H9 (cell line): Measurements from ENCODE around the gene C1QL1. TPM values are rescaled to one million over a fixed set of nuclear protein-coding genes. Genes with fewer than 3 reads are reported as not detected.

Experiments
- DNase-seq: peaks from one replicate; pipeline ENCODE4 v3.0.0-alpha.2; 2017
- H2AFZ ChIP-seq: one replicate; pipeline ENCODE4 v1.6.1; 2013; ENCODE audit warnings: mild to moderate bottlenecking, low read length, control low read depth, moderate library complexity
- H2AK5ac ChIP-seq: 2 replicates; pipeline ENCODE4 v1.6.1; 2013; ENCODE audit warnings: low read length, control low read depth, mixed read lengths; ENCODE audit not compliant: insufficient read length
- H2BK120ac ChIP-seq: one replicate; pipeline ENCODE4 v1.6.1; 2013; ENCODE audit warnings: low read depth, mild to moderate bottlenecking, low read length, control low read depth, inconsistent platforms; ENCODE audit not compliant: poor library complexity, severe bottlenecking
- H2BK12ac ChIP-seq: 2 replicates; pipeline ENCODE4 v1.6.1; 2013; ENCODE audit warnings: low read length, control low read depth, mixed read lengths, low read depth; ENCODE audit not compliant: insufficient read length
- H2BK15ac ChIP-seq: 2 replicates; pipeline ENCODE4 v1.6.1; 2013; ENCODE audit warnings: low read depth, low read length, control low read depth
- H2BK20ac ChIP-seq: one replicate; pipeline ENCODE4 v1.6.1; 2013; ENCODE audit warnings: low read depth, mild to moderate bottlenecking, low read length, control low read depth, inconsistent platforms; ENCODE audit not compliant: poor library complexity, severe bottlenecking
- H2BK5ac ChIP-seq: 2 replicates; pipeline ENCODE4 v1.6.1; 2013; ENCODE audit warnings: low read length, control low read depth, mixed read lengths; ENCODE audit not compliant: insufficient read length
- H3K14ac ChIP-seq: 2 replicates; pipeline ENCODE4 v1.6.1; 2013; ENCODE audit warnings: low read length, control low read depth; ENCODE audit not compliant: insufficient read depth
- H3K18ac ChIP-seq: 2 replicates; pipeline ENCODE4 v1.6.1; 2013; ENCODE audit warnings: low read depth, mild to moderate bottlenecking, mixed read lengths, low read length, control low read depth; ENCODE audit not compliant: insufficient read length
- H3K23ac ChIP-seq: 2 replicates; pipeline ENCODE4 v1.6.1; 2013; ENCODE audit warnings: low read length, control low read depth, mixed read lengths, low read depth; ENCODE audit not compliant: insufficient read length
- H3K23me2 ChIP-seq: 2 replicates; pipeline ENCODE4 v1.6.1; 2013; ENCODE audit warnings: low read depth, mild to moderate bottlenecking, mixed read lengths, low read length, control low read depth; ENCODE audit not compliant: insufficient read length, poor library complexity, severe bottlenecking
- H3K27ac ChIP-seq: 2 replicates; pipeline ENCODE4 v1.5.1; 2013; ENCODE audit warnings: low read length, control low read depth, mixed read lengths, low read depth; ENCODE audit not compliant: insufficient read length
- H3K27me3 ChIP-seq: 2 replicates; pipeline ENCODE4 v1.6.1; 2013; ENCODE audit warnings: low read length, control low read depth, inconsistent platforms; ENCODE audit not compliant: insufficient read depth
- H3K4ac ChIP-seq: 2 replicates; pipeline ENCODE4 v1.6.1; 2013; ENCODE audit warnings: low read depth, mild to moderate bottlenecking, control low read depth, inconsistent platforms, low read length, moderate library complexity
- H3K4me1 ChIP-seq: 2 replicates; pipeline ENCODE4 v1.6.1; 2013; ENCODE audit warnings: low read length, control low read depth, inconsistent platforms; ENCODE audit not compliant: insufficient read depth
- H3K4me2 ChIP-seq: 2 replicates; pipeline ENCODE4 v1.6.1; 2013; ENCODE audit warnings: low read length, control low read depth, mixed read lengths; ENCODE audit not compliant: insufficient read length, insufficient read depth
- H3K56ac ChIP-seq: 2 replicates; pipeline ENCODE4 v1.6.1; 2013; ENCODE audit warnings: low read depth, mild to moderate bottlenecking, mixed read lengths, low read length, control low read depth; ENCODE audit not compliant: insufficient read length
- H3K79me1 ChIP-seq: 2 replicates; pipeline ENCODE4 v1.6.1; 2013; ENCODE audit warnings: low read depth, mild to moderate bottlenecking, moderate library complexity, low read length, control low read depth, inconsistent platforms; ENCODE audit not compliant: insufficient read depth, poor library complexity, severe bottlenecking
- H3K79me2 ChIP-seq: 2 replicates; pipeline ENCODE4 v1.6.1; 2013; ENCODE audit warnings: low read length, control low read depth, inconsistent platforms; ENCODE audit not compliant: insufficient read depth
- H3K9ac ChIP-seq: 2 replicates; pipeline ENCODE4 v1.6.1; 2013; ENCODE audit warnings: low read length, control low read depth, mixed read lengths; ENCODE audit not compliant: insufficient read length; ENCODE audit errors: extremely low read depth
- H3K9me3 ChIP-seq: one replicate; pipeline ENCODE4 v1.6.1; 2013; ENCODE audit warnings: low read depth, low read length, inconsistent platforms; ENCODE audit not compliant: control insufficient read depth
- H3T11ph ChIP-seq: one replicate; pipeline ENCODE4 v1.6.1; 2013; ENCODE audit warnings: mild to moderate bottlenecking, low read length, control low read depth, inconsistent platforms
- H4K20me1 ChIP-seq: one replicate; pipeline ENCODE4 v1.6.1; 2013; ENCODE audit not compliant: control insufficient read depth, insufficient read length, insufficient read depth
- H4K5ac ChIP-seq: 2 replicates; pipeline ENCODE4 v1.6.1; 2013; ENCODE audit warnings: low read depth, mild to moderate bottlenecking, mixed read lengths, low read length, control low read depth; ENCODE audit not compliant: insufficient read length
- H4K8ac ChIP-seq: replicated peaks from 2 replicates; pipeline ENCODE4 v1.6.1; 2013; ENCODE audit warnings: low read length, control low read depth, mixed read lengths, low read depth; ENCODE audit not compliant: insufficient read length
- H4K91ac ChIP-seq: 2 replicates; pipeline ENCODE4 v1.6.1; 2013; ENCODE audit warnings: low read depth, mild to moderate bottlenecking, moderate library complexity, mixed read lengths, low read length, control low read depth; ENCODE audit not compliant: insufficient read length
- H3K27ac Mint-ChIP-seq, 3 experiments: 2 replicates in 2 of 3; 3 replicates in 1 of 3; pipeline ENCODE4 v1.8.0; 2020 to 2021; ENCODE audit warnings: mixed read lengths in 3 of 3, mild to moderate bottlenecking in 1 of 3, moderate library complexity in 1 of 3
- H3K27me3 Mint-ChIP-seq: 2 replicates; pipeline ENCODE4 v1.8.0; 2021; ENCODE audit warnings: low read depth, mild to moderate bottlenecking, moderate library complexity, mixed read lengths
- H3K36me3 Mint-ChIP-seq, 3 experiments: 2 replicates in 2 of 3; 3 replicates in 1 of 3; pipeline ENCODE4 v1.8.0; 2020 to 2021; ENCODE audit warnings: low read depth in 3 of 3, mixed read lengths in 3 of 3; ENCODE audit not compliant: insufficient read depth in 1 of 3
- H3K4me1 Mint-ChIP-seq, 2 experiments: 2 replicates each; pipeline ENCODE4 v1.8.0; 2020; ENCODE audit warnings: mixed read lengths in 2 of 2
- H3K4me3 Mint-ChIP-seq, 2 experiments: 2 replicates in 1 of 2; 3 replicates in 1 of 2; pipeline ENCODE4 v1.8.0; 2020 to 2021; ENCODE audit warnings: mild to moderate bottlenecking in 2 of 2, mixed read lengths in 2 of 2, moderate library complexity in 1 of 2
- H3K9me3 Mint-ChIP-seq, 2 experiments: 2 replicates in 1 of 2; 3 replicates in 1 of 2; pipeline ENCODE4 v1.8.0; 2020; ENCODE audit warnings: mild to moderate bottlenecking in 2 of 2, mixed read lengths in 2 of 2, moderate library complexity in 1 of 2
- WGBS: extraction: QIAGEN DNeasy Blood & Tissue Kit; methylation state at CpG from one replicate; pipeline ENCODE4 v1.1.7; 2013; ENCODE audit warnings: missing lambda C conversion rate, low lambda C conversion rate, mixed read lengths; ENCODE audit not compliant: insufficient read length; ENCODE audit errors: extremely low coverage; 5-methylcytosine and 5-hydroxymethylcytosine counted together
- total RNA-seq: library from RNA; stranded (reverse); gene quantifications from 2 replicates; pipeline ENCODE4 v1.2.1, GENCODE V29; 2021
- TF ChIP-seq, protein P1 (sequence below): fragments of 200-600 bp; sonication (generic); conservative IDR thresholded peaks from 3 replicates; pipeline ENCODE4 v1.8.0; 2021; ENCODE audit warnings: antibody characterized with exemption, mild to moderate bottlenecking

C1QL1 gene
- total RNA-seq, 1 experiment from 2014 or later = 6.0 TPM

DNA sequence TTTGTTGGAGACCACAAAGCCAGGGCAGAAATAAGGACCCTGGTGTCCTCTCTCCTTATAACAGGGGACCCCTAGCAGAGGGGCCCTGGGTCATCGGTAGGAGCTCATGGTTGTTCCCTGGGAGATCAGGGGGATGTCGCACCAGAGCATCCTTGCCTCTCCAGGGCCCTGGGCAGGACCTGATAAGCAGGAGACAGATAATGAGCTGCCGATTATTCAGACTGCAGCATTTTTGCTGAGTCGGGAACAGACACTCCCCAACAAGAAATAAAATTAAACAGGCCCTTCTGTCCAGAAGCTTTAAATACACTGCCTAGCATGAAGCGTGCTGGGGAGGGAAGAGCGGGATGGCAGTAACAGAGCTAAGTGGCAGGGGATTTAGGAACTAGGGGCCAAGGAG is 37.4 kb downstream of the C1QL1 start:
- Histone ChIP-seq H4K8ac (no peak overlapping the region), H2AFZ (no peak overlapping the region), H2BK12ac (no peak overlapping the region), H4K20me1 (no peaks in the 10 kb centered on the region), H3K9me3 (no peaks in the 10 kb centered on the region), H2BK15ac (no peak overlapping the region), H3K14ac (no peak overlapping the region), H3K56ac (no peak overlapping the region), H3K18ac (no peak overlapping the region), H2AK5ac (no peak overlapping the region), H3K27me3 (no peaks in the 10 kb centered on the region), H3K79me1 (no peaks in the 10 kb centered on the region), H4K91ac (no peak overlapping the region), H3T11ph (no peak overlapping the region), H3K79me2 (no peaks in the 10 kb centered on the region), H3K23me2 (no peaks in the 10 kb centered on the region), H2BK20ac (no peak overlapping the region), H3K4me1 (no peaks in the 10 kb centered on the region), H3K4ac (no peak overlapping the region), H2BK5ac (no peak overlapping the region), H3K9ac (no peak overlapping the region), H3K23ac (no peak overlapping the region), H3K27ac (no peak overlapping the region), H3K4me2 (no peak overlapping the region), H2BK120ac (no peak overlapping the region), H4K5ac (no peak overlapping the region)
- H3K27ac Mint-ChIP-seq = no peak overlapping the region
- H3K9me3 Mint-ChIP-seq = no peaks in the 10 kb centered on the region
- DNase-seq = no peak
- whole genome bisulfite sequencing = no CpG with 5 or more reads among the region's 6 CpGs
- H3K4me3 Mint-ChIP-seq = no peak overlapping the region
- no peaks in the 10 kb centered on the region for H3K4me1 Mint-ChIP-seq
- H3K27me3 Mint-ChIP-seq = no peaks in the 10 kb centered on the region; the same call in 1 of the 2 replicates
- TF ChIP-seq, protein P1, sequence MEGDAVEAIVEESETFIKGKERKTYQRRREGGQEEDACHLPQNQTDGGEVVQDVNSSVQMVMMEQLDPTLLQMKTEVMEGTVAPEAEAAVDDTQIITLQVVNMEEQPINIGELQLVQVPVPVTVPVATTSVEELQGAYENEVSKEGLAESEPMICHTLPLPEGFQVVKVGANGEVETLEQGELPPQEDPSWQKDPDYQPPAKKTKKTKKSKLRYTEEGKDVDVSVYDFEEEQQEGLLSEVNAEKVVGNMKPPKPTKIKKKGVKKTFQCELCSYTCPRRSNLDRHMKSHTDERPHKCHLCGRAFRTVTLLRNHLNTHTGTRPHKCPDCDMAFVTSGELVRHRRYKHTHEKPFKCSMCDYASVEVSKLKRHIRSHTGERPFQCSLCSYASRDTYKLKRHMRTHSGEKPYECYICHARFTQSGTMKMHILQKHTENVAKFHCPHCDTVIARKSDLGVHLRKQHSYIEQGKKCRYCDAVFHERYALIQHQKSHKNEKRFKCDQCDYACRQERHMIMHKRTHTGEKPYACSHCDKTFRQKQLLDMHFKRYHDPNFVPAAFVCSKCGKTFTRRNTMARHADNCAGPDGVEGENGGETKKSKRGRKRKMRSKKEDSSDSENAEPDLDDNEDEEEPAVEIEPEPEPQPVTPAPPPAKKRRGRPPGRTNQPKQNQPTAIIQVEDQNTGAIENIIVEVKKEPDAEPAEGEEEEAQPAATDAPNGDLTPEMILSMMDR = no peak
- peaks cover 52 to 96% (median 93%) of the 10 kb centered on the region in 3 experiments for H3K36me3 Mint-ChIP-seq
